ENCODE measurements around the gene NPR1.
"Not testable (repeated sequence)": the region's sequence is repeated elsewhere in the genome, so short reads cannot be mapped to it uniquely, and the experiment has no call there.

NPR1 gene

DNA sequence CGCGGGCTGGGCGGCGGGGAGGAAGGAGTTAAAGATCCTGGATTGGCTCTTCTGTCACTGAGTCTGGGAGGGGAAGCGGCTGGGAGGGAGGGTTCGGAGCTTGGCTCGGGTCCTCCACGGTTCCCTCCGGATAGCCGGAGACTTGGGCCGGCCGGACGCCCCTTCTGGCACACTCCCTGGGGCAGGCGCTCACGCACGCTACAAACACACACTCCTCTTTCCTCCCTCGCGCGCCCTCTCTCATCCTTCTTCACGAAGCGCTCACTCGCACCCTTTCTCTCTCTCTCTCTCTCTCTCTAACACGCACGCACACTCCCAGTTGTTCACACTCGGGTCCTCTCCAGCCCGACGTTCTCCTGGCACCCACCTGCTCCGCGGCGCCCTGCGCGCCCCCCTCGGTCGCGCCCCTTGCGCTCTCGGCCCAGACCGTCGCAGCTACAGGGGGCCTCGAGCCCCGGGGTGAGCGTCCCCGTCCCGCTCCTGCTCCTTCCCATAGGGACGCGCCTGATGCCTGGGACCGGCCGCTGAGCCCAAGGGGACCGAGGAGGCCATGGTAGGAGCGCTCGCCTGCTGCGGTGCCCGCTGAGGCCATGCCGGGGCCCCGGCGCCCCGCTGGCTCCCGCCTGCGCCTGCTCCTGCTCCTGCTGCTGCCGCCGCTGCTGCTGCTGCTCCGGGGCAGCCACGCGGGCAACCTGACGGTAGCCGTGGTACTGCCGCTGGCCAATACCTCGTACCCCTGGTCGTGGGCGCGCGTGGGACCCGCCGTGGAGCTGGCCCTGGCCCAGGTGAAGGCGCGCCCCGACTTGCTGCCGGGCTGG, at the start of gene NPR1:
NPR1 (plus strand) TSS at position 170 of the 818 bp plus-strand sequence; CDS start at position 591, 421 bp downstream.
- no peak for DNase-seq (ENCODE audit: low read depth in 3 of 3)

DNA sequence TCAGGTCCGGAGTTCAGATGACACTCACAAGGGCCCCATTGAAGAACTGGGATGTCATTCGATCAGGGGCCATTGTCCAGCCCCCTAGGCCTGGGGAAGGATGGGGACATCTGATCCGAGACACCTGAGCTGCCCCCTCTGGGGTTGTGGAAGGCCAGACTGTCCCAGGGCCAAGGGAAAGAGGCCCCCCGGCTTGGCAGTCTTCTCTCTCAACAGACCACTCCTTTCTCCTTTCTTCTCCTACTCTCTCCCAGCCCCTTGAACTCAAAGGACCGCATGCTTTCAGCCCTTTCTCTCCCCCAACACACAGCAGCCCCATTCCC, 49.2 kb upstream of the NPR1 start:
- no peak for DNase-seq (ENCODE audit: low read depth in 3 of 3)

DNA sequence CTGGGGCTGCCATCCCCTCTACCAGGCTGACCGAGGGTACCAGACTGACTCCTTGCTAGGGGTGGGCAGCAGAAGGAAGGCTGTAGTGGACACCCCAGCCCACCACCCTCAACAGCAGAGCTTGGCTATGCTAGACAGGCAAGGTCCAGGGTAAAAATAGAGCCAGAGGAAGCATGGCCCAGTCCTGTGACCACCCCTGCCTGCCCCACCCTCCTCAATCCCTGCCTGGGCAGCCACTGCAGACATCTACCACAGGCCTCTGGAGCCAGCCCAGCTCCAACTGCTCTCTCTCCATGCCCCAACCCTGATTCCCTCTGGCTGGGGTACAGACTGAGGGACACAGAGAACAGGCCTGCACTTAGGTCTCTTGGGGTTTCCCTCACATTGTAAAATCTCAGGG, 48.5 kb upstream of the NPR1 start:
- no peak for DNase-seq (ENCODE audit: low read depth in 3 of 3)

DNA sequence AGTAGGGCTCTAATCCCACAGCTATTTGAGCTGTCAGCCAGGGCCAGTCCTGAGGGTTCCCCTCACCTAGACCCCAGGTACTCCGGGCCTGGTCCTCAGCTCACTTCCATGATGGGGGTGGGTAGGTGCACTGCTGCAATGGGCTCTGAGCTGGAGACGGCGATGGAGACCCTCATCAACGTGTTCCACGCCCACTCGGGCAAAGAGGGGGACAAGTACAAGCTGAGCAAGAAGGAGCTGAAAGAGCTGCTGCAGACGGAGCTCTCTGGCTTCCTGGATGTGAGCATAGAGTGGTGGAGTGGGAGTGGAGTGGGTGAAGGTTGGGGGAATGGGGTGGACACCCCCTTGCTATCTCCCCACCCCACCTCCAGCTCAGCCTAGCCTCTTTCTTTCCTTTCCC, 48.1 kb upstream of the NPR1 start:
- no peak for DNase-seq (ENCODE audit: low read depth in 3 of 3)

DNA sequence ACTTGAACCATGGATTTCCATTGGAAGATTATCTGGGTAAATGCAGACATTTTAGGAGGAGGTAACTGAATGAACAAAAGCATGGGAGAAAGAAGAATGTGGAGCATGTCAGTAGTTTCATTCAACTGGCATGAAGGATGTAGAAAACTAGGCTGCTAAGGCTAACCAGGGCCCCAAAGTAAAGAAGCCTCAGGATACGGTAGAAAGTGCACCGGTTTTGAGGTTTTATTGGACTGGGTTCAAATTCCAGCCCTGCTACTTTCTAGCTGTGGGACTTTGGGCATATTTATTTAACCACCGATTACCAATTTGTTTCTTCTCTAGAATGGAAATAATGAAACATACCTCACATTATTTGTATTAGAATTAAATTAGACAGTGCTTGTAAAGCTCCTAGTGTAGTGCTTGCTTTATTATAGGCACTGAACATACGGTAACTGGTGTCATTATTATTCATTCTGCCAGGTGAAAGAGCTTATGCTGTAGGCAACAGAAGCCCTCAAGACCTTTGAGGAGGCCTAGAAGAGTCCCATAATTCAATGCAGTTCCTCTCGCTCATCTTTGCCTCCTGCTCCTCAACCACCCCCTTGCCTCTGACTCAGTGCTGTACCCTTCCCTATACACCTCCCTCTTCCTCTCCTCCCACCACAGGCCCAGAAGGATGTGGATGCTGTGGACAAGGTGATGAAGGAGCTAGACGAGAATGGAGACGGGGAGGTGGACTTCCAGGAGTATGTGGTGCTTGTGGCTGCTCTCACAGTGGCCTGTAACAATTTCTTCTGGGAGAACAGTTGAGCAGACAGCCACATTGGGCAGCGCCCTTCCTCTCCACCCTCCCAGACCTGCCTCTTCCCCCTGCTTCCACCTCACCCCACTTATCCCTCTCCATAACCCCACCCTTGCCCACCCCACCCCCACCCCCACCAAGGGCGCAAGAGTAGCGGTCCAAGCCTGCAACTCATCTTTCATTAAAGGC, 47.2 kb upstream of the NPR1 start:
- no peak for DNase-seq (ENCODE audit: low read depth in 3 of 3)

DNA sequence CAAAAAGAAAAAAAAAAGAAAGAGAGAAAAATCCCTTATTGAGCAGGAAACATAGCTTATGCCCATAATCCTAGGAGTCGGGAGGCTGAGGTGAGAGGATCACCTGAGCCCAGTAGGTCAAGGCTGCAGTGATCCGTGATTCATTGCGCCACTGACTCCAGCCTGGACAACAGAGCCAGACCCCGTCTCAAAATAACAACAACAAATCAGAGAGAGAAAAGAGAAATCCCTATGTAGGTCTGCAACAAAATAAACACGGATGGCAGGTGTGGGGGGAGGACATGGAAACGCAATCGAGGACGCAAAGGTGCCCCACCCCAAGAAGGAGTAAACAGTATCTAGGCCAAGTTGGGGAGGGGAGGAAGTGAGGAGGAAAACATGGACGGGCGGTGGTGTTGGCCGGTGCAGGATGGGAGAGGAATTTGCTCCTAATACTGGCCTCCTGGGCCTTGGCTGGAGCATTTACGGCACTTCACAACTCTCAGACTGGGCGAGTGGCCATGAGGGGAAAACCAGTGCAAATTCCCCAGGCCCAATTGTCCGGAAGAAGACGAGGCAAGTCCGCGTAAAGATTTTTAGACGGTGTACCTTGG, 45.2 kb upstream of the NPR1 start:
- DNase-seq (ENCODE audit: low read depth in 3 of 3), result no peak

DNA sequence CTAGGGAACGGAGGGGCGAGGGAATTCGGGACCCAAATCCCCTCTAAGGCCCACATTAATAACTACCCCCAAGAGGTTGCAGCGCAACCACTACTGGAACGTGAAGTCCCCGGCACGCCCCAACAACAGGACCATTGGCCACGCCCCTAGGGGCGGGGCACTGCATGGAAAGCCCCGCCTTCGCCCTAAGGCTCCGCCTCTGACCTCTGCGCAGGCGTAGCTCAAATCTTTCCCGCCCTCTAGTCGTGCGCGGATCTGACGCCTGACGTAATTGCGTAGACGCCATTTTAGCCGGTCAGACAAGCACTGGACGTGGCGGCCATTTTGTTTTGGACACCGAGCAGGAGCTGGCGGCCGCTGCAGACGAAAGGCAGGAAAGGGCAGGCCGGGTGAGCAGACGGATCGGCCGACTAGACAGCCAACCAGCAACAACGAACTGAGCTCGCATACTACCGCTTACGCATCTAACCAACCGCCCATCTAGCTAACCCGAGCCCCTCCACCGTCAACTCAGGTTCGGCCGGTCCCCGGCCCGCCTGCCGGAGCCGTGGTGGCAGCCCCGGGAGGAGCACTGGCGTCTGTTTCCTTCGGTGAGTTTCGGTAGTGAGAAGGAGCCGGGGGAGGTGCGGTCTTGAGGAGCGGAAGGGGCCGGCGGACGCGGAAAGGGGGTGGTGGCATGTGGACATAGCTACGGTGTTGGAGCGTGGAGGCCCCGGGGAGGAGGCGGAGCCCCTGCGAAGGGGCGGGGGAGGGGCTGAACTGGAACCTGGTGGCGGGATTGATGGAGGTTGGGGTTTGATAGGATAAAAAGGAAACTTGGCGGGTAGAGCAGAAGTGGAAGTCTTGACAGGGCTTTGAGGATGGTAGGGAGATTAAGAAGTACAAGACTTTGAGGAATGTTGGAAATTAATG, 44.5 kb upstream of the NPR1 start, which contains the start of gene CHTOP:
CHTOP (plus strand) TSS at position 313 of the 912 bp plus-strand sequence. CDS start 2,523 bp downstream, outside the sequence.
- DNase-seq (ENCODE audit: low read depth in 3 of 3), result peak; percentile 94 to 97 (median 94)

DNA sequence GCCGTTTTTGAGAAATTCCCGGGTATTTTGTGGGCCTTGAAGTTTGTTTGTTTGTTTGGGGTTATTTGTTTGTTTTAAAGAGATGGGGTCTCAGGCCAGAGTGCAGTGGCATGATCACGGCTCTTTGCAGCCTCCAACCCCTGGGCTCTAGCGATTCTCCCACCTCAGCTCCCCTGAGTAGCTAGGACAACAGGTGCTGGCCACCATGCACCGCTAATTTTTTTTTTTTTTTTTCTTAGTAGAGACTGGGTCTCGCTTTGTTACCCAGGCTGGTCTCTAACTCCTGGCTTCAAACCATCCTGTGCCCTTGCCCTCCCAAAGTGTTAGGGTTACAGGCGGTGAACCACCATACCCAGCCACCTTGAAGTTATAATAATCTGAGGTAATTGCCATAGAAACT, 42.6 kb upstream of the NPR1 start:
- no peak for DNase-seq (ENCODE audit: low read depth in 3 of 3)

DNA sequence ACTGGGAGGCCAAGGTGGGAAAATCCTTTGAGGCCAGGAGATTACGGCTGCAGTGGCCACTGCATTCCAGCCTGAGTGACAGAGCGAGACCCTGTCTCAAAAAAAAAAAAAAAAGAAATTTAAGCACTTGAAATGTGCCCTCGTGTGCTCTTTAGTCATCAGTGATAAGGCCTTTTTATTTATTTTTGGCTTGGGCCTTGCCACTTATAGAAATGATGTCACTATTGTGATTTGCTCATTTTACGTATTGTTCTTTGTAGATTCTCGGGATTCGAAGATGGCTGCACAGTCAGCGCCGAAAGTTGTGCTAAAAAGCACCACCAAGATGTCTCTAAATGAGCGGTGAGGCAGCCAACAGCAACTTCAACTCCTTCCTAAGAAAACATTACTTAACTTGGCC, 42.2 kb upstream of the NPR1 start:
- DNase-seq (ENCODE audit: low read depth in 3 of 3), result no peak

DNA sequence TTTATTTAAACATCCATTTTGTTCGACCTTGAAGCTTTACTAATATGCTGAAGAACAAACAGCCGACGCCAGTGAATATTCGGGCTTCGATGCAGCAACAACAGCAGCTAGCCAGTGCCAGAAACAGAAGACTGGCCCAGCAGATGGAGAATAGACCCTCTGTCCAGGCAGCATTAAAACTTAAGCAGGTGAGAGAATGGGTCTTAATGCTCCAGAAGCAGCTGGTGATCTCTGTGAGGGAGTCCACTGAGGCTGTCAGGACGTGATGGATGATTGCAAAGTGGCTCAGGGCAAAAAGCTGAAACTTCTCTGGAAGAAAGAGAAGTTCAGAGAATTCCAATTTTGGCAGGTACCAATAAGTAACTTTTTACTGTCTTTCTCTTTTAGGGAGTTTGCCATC, 40.2 kb upstream of the NPR1 start:
- no peak for DNase-seq (ENCODE audit: low read depth in 3 of 3)

DNA sequence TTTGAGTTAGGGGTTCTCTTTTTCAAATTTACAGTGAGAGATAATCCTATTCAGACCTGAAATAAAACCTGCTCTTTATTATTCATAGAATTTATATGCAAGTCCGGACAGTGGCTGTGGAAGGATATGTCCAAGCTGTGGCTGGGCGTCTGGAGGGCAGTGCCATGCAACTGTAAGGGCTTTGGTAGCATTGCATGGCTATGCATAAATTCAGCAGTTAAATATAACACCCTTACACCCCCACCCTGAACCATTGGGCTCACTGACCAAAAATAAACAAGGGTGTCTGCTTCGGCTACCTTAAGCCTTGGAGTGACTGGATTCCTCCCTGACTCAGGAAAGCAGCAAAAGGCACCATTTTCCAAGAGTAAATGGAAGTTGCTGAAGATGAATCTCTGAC, 39.2 kb upstream of the NPR1 start:
- no peak for DNase-seq (ENCODE audit: low read depth in 3 of 3)

DNA sequence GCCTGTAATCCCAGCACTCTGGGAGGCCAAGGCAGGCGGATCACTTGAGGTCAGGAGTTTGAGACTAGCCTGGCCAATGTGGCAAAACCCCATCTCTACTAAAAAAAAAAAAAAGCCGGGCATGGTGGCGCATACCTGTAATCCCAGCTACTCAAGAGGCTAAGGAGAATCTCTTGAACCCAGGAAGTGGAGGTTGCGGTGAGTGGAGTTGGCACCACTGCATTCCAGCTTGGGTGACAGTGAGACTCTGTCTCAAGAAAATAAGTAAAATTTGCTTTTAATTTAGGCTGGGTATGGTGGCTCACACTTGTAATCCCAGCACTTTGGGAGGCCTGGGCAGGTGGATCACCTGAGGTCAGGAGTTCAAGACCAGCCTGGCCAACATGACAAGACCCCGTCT, 38.3 kb upstream of the NPR1 start:
- DNase-seq (ENCODE audit: low read depth in 3 of 3), result not testable (repeated sequence)

DNA sequence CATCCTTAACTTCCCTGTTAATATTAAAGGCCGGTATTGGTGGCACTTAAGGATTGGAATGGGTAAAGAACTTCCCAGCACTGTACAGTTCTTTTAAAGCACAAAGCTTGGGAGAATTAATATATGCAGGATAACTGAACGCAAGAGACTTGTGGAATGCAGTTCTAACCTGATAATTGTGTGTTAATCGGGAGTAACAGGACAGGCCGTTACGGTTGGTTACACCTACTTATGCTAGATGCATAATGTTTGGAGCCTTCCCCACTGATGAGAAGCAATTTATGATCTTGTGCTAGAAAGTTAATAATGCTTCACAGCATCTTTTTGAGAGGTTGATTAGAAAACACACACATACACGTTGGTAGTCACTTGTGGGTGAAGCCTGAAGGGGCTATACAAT, 37.6 kb upstream of the NPR1 start:
- DNase-seq (ENCODE audit: low read depth in 3 of 3), result no peak

DNA sequence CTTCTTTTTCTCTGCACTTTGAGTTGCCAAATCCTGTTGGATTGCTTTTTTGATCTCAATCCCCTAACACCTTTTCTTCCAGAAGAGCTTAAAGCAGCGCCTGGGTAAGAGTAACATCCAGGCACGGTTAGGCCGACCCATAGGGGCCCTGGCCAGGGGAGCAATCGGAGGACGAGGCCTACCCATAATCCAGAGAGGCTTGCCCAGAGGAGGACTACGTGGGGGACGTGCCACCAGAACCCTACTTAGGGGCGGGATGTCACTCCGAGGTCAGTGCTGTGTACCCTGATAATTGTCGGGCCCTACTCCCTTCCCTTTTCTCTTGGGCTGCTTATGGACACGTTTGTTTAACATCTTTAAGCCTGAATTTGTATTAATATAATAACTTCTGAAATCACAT, 36.3 kb upstream of the NPR1 start:
- DNase-seq (ENCODE audit: low read depth in 3 of 3), result no peak

DNA sequence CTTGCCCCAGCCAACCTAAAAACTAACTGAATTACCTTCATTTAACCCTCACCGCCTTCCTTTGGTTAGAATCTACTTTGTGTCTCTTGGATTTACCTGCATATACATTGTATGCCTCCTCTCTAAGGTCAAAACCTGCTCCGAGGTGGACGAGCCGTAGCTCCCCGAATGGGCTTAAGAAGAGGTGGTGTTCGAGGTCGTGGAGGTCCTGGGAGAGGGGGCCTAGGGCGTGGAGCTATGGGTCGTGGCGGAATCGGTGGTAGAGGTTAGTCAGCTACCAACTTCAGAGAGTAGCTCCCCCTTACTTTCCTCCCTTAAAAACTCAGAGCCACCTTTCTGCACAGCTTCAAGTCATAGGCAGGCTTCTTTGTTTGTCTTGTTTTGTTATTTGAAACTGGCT, 35.4 kb upstream of the NPR1 start:
- DNase-seq (ENCODE audit: low read depth in 3 of 3), result no peak

DNA sequence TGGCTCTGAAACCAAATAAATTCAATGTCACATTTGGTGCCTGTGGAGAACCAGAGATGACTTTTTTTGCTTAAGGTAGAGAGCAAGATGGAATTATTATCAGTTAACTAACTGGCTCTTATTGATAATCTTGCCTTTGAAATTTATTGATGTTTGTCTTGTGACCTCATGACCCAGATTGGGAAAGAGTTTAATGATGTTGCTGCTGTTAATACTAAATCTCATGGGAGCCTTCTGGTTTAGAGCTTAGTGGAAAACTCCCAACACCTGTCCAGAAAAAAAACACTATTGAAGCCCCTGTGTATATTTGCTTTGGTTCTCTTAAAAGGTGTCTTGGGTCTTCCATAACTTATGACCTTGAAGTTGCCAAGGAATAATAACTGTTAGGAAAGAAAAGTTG, 34.7 kb upstream of the NPR1 start:
- DNase-seq (ENCODE audit: low read depth in 3 of 3), result no peak

DNA sequence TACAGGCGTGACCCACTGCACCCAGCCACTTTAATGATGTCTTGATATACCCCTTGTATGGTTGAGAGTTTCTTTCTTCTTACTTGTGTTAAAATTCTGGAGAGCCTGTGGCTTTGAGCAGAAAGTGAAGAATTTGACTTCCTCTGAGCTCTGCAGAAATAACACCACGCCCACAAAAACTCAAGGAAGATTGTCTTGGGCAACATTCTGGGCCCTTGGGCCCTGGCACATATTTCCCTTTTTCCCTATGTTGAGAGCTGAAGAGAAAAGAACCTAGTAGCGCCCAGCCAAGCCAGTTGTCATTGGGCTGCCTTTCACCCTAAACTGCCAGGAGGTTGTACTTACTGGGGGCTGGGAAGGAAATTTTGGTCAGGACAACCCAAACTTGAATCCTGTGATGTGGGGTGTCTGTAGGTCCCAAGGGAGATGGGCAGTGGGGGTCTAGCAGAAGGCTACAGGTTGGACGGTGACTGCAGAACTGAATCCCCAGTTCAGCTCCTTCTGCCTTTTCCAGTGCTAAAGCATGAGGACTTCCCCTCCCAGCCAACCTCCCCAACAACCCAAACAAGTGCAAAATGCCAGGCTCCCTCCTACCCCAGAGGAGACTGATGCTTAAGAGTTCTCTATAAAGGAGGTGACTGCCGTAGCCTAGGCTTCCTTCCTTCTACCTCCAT, 31.7 kb upstream of the NPR1 start:
- DNase-seq (ENCODE audit: low read depth in 3 of 3), result no peak

DNA sequence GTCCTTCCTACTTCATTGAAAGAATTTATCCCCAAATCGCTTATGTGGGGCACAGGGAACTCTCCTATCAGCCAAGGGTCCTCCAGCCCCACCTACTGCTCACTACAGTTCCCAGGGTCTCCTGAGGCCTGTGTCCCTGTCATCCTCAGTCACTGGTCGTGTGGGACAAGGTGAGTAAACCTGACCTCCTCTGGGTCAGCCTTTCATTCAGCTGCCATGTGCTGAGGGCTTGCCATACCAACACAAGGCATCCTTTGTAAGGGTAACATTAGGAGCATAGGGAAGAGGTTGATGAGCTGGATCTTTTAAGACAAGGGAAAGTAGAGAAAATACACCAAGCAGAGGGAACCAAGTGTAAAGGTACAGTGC, 31.2 kb upstream of the NPR1 start:
- DNase-seq (ENCODE audit: low read depth in 3 of 3), result no peak

DNA sequence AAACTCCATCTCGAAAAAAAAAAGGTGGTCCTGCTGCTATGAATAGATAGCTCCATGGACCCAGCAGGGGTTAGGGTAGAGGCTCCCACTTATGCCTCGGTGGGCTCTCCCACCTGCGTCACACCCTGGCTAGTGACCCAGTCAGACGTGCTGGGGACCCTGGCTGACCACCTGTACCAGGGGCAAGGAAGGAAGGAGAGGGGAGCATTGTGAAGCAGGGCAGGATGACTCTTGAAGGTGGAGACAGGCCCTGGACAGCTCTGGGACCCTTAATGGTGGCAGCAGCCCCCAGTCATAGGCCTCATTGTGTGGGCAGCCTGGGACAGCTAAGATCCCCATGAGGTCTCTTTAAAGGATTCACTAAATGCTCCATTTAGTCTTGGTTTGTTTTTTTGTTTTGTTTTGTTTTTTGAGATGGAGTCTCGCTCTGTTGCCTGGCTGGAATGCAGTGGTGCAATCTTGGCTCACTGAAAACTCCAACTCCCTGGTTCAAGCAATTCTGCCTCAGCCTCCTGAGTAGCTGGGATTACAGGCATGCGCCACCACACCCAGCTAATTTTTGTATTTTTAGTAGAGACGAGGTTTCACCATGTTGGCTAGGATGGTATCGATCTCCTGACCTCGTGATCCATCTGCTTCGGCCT, 30.4 kb upstream of the NPR1 start:
- no peak for DNase-seq (ENCODE audit: low read depth in 3 of 3)

DNA sequence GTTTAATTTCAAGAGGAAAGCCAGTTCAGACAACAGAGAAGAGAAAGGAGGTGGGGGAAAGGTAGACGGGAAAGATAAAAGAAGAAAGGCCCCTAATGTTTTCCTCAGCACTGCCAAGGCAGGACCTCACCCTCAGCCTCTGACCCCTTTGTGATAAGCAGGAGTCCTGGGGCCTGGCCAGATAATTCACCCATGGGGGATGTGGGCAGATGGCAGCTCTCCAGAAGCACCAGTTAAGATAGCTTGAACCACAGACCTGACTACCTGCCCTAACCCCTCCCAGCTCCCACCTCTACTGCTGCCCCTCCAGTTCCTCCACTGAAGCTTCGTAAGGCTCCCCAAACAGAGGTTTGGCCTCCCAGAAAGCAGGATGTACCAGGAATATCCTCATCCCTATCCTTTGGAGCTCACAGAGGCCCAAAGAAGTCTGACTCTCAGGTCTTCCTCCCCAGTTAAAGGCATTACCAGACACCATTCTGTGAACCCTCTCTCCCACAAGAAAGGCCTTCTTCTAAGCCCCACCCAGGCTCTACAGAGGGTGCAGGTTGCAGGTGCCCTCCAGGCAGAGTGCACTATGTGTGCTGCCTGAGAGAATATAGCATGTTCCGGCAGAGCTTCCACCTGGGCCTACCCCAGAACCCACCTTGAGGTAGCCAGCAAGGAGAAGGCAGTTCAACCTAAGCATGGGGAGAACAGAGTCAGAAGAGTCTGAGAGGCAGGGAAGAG, 29.2 kb upstream of the NPR1 start:
- DNase-seq (ENCODE audit: low read depth in 3 of 3), result no peak
